K562 (cell line): ENCODE data around the gene SLC39A11. TPM values are rescaled to one million over a fixed set of nuclear protein-coding genes. Genes with fewer than 3 reads are reported as not detected.

Experiments
- ATAC-seq: fragments of 200-7000 bp; cut with Tn5 transposase; 3 replicates; pipeline ENCODE4 v1.9.1; 2020; ENCODE audit warnings: moderate library complexity
- BruUV-seq: library from RNA; stranded (reverse); fragments of 400-500 nt; replicated peaks from 2 replicates; lab custom pipeline; 2021; lab: Mats Ljungman, UMichigan
- CTCF ChIA-PET: fragments of 300-600 bp; formaldehyde crosslinking; extraction: SDS; loops from one replicate; lab custom pipeline; 2021; ENCODE audit warnings: low intra/inter-chr PET ratio; lab: Yijun Ruan, JAX
- POLR2A ChIA-PET: fragments of 300-600, 350-650 bp; sonication (Branson Sonifier 250); formaldehyde crosslinking; extraction: SDS; loops from one replicate; lab custom pipeline; 2021; ENCODE audit warnings: antibody characterized with exemption, inconsistent platforms; lab: Yijun Ruan, JAX
- DNase-seq, 4 experiments: peaks; one replicate each; pipeline versions ENCODE4 v3.0.0 to v3.0.0-alpha.2; 2011 to 2018; ENCODE audit warnings: low spot score in 3 of 4, mixed read lengths in 3 of 4; ENCODE audit errors: extremely low read depth in 1 of 4
- FAIRE-seq: peaks from 2 replicates; lab custom pipeline; 2011; peaks lifted over from hg19 to GRCh38; lab: Jason Lieb, UNC
- H2AFZ ChIP-seq: 2 replicates; pipeline ENCODE4 v1.6.0; 2011; ENCODE audit warnings: low read depth, low read length, control low read depth, inconsistent platforms
- H3K27ac ChIP-seq: fragments of 200-600 bp; 3 replicates; pipeline ENCODE4 v1.8.0; 2011; ENCODE audit warnings: low read depth, mild to moderate bottlenecking, control low read depth, inconsistent platforms, low read length, moderate library complexity, mixed read lengths; ENCODE audit errors: extremely low read depth
- H3K27me3 ChIP-seq, 2 experiments: fragments of 300-600 bp in 1 of 2; 2 replicates in 1 of 2; 3 replicates in 1 of 2; pipeline versions ENCODE4 v1.6.0 to v1.8.0; 2011; ENCODE audit warnings: inconsistent platforms in 2 of 2, low read length in 2 of 2, mild to moderate bottlenecking in 1 of 2, mixed read lengths in 1 of 2, moderate library complexity in 1 of 2; ENCODE audit not compliant: control insufficient read depth in 2 of 2, insufficient read depth in 2 of 2
- H3K36me3 ChIP-seq: fragments of 300-600 bp; 3 replicates; pipeline ENCODE4 v1.8.0; 2011; ENCODE audit warnings: mild to moderate bottlenecking, low read length, inconsistent platforms; ENCODE audit not compliant: control insufficient read depth, insufficient read depth
- H3K4me1 ChIP-seq, 2 experiments: fragments of 200-600 bp in 1 of 2; replicated peaks in 1 of 2; 2 replicates in 1 of 2; 3 replicates in 1 of 2; pipeline versions ENCODE4 v1.5.1 to v1.8.0; 2011; ENCODE audit warnings: inconsistent platforms in 2 of 2, low read length in 2 of 2, mild to moderate bottlenecking in 1 of 2, mixed read lengths in 1 of 2, moderate library complexity in 1 of 2; ENCODE audit not compliant: control insufficient read depth in 2 of 2, insufficient read depth in 2 of 2
- H3K4me2 ChIP-seq: 2 replicates; pipeline ENCODE4 v1.6.1; 2011; ENCODE audit warnings: low read length, control low read depth, inconsistent platforms, mixed read lengths; ENCODE audit not compliant: insufficient read depth
- H3K4me3 ChIP-seq: fragments of 200-600 bp; sonication (generic), shearing (Covaris generic); 2 replicates; pipeline ENCODE4 v1.5.1; 2016; ENCODE audit warnings: control low read depth, inconsistent platforms
- H3K79me2 ChIP-seq: fragments of 200-600 bp; 3 replicates; pipeline ENCODE4 v1.8.0; 2011; ENCODE audit warnings: low read length, inconsistent platforms; ENCODE audit not compliant: control insufficient read depth, insufficient read depth
- H3K9ac ChIP-seq, 2 experiments: 2 replicates each; pipeline versions ENCODE4 v1.6.0 to v1.6.1; 2011; ENCODE audit warnings: low read depth in 2 of 2, low read length in 2 of 2, control low read depth in 1 of 2, inconsistent platforms in 1 of 2, mild to moderate bottlenecking in 1 of 2, mixed read lengths in 1 of 2; ENCODE audit not compliant: insufficient read depth in 1 of 2
- H3K9me1 ChIP-seq: one replicate; pipeline ENCODE4 v1.6.0; 2011; ENCODE audit warnings: inconsistent platforms, mild to moderate bottlenecking, low read length, moderate library complexity; ENCODE audit not compliant: control insufficient read depth, insufficient read depth
- H3K9me3 ChIP-seq: replicated peaks from 2 replicates; pipeline ENCODE4 v1.5.1; 2011; ENCODE audit warnings: low read depth, low read length, inconsistent platforms; ENCODE audit not compliant: control insufficient read depth, insufficient read depth
- H4K20me1 ChIP-seq: replicated peaks from 2 replicates; pipeline ENCODE4 v1.6.1; 2011; ENCODE audit warnings: low read length, inconsistent platforms, mixed read lengths; ENCODE audit not compliant: control insufficient read depth, insufficient read depth
- FOSL1 ChIP-seq: fragments of 200-800 bp; sonication (Bioruptor generic); conservative IDR thresholded peaks from 2 replicates; pipeline ENCODE4 v1.6.1; 2016; ENCODE audit warnings: missing genetic modification characterization, missing compliant biosample characterization
- HNRNPL ChIP-seq: fragments of 200-400 bp; formaldehyde crosslinking; IDR thresholded peaks from 2 replicates; pipeline ENCODE4 v1.6.1; 2017; ENCODE audit warnings: low read depth, mild to moderate bottlenecking, low read length
- MAFF ChIP-seq: IDR thresholded peaks from 2 replicates; pipeline ENCODE4 v1.6.1; 2012; ENCODE audit warnings: low read length, improper control_type of control experiment
- PTBP1 ChIP-seq: fragments of 200-400 bp; formaldehyde crosslinking; IDR thresholded peaks from 2 replicates; pipeline ENCODE4 v1.6.1; 2017; ENCODE audit warnings: low read depth, low read length
- TRIM28 ChIP-seq: fragments of 450-650 bp; IDR thresholded peaks from 2 replicates; pipeline ENCODE4 v1.6.1; 2017
- ZNF354B ChIP-seq: fragments of 250-450 bp; sonication (Bioruptor Pico); IDR thresholded peaks from 2 replicates; pipeline ENCODE4 v1.4.0; 2020
- ZNF445 ChIP-seq: fragments of 250-450 bp; sonication (Bioruptor Pico); IDR thresholded peaks from 2 replicates; pipeline ENCODE4 v1.4.0; 2020; ENCODE audit warnings: low read depth, mild to moderate bottlenecking, moderate library complexity
- WGBS: fragments of 100-300 bp; shearing (Covaris generic); methylation state at CpG from one replicate; pipeline ENCODE4 v1.1.6; 2016; ENCODE audit warnings: low coverage, mixed read lengths; ENCODE audit not compliant: insufficient coverage; ENCODE audit errors: missing lambda C conversion rate; 5-methylcytosine and 5-hydroxymethylcytosine counted together
- in situ Hi-C: fragments of 300-500 bp; cut with MboI; formaldehyde crosslinking; loops from 4 replicates; pipeline ENCODE4 v1.15.0; 2018; ENCODE audit warnings: inconsistent platforms, mixed read lengths
- intact Hi-C: fragments of 100-400 bp; cut with micrococcal nuclease; formaldehyde crosslinking; loops from 2 replicates; pipeline ENCODE4 v1.14.2; 2022
- polyA plus RNA-seq, 8 experiments: library from polyadenylated mRNA; depleted of rRNA in 4 of 8; stranded (reverse) in 5 of 8; unstranded in 3 of 8; fragments of >200 nt; fragmentation: Nextera tagmentation in 2 of 8; fragmentation: Illumina TruSeq in 1 of 8; extraction: Ambion mirVana in 2 of 8; extraction: Trizol in 1 of 8; gene quantifications; 2 replicates each; pipeline versions ENCODE4 v1.2.1 to v1.2.3, GENCODE V29; 2011 to 2014; ENCODE audit warnings: inconsistent platforms in 1 of 8, missing spikeins in 1 of 8
- total RNA-seq, 7 experiments: library from RNA; depleted of rRNA in 6 of 7; stranded (reverse); fragments of >200 nt in 6 of 7; fragmentation: Illumina TruSeq in 2 of 7; extraction: Trizol in 2 of 7; gene quantifications; 2 replicates each; pipeline versions ENCODE4 v1.2.1 to v1.2.3, GENCODE V29; 2011 to 2021; ENCODE audit warnings: low replicate concordance in 1 of 7
- TF ChIP-seq, protein P1 (sequence below): sonication (generic); formaldehyde crosslinking; IDR thresholded peaks from 2 replicates; pipeline ENCODE4 v1.8.0; 2022; ENCODE audit warnings: mild to moderate bottlenecking, missing genetic modification reagents
- TF ChIP-seq, protein P2 (sequence below): IDR thresholded peaks from 2 replicates; pipeline ENCODE4 v1.6.1; 2012; ENCODE audit warnings: low read depth, low read length, improper control_type of control experiment, borderline replicate concordance
- TF ChIP-seq, protein P3 (sequence below): fragments of 450-650 bp; IDR thresholded peaks from 2 replicates; pipeline ENCODE4 v1.6.1; 2016; ENCODE audit warnings: missing biosample characterization, missing genetic modification characterization
- TF ChIP-seq, protein P4 (sequence below): fragments of 200-800 bp; sonication (Bioruptor generic); IDR thresholded peaks from 2 replicates; pipeline ENCODE4 v1.6.1; 2016; ENCODE audit warnings: missing genetic modification characterization, missing compliant biosample characterization
- TF ChIP-seq, protein P5 (sequence below): fragments of 450-650 bp; IDR thresholded peaks from 2 replicates; pipeline ENCODE4 v1.6.1; 2018; ENCODE audit warnings: mild to moderate bottlenecking, low read depth; ENCODE audit not compliant: partially characterized antibody

SLC39A11 gene
- total and polyA plus RNA-seq, 9 of the 15 experiments (the other 6 are each of a cell fraction or from before 2014, with no cell fraction given), result 10.5 to 26.4 (median 13.4) TPM

DNA sequence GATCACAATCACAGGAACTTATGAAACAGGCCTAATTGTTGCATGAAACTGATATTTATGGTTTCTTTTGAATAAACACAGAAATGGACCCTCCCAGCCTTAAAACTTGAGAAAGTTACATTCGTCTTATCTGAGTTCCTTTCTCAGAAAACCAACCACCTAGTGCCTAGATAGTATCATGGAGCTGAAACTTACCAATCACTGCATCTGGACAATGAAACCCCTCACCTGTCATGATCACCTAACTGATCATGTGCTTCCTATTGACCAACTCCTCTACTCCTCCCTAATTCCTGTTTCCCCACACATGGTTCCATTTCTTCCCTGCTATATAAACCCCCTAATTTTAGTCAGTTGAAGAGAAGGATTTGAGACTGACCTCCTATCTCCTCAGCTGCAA, 216.1 kb downstream of the SLC39A11 start:
- no peak overlapping the region for H3K4me2 ChIP-seq
- no peaks in the 10 kb centered on the region for H4K20me1 ChIP-seq
- ChIA-PET CTCF (no interaction called here), POLR2A (interaction anchor here (1.0 kb wide), 1 partner anchor 16 kb away, joined by 3 read pairs; no protein-coding TSS in a partner anchor)
- DNase-seq (no peak), FAIRE-seq (no peak), ATAC-seq (no peak)
- H2AFZ ChIP-seq, result no peak overlapping the region
- 31% methylated on average over 1 of the region's 1 CpG for WGBS
- no peak overlapping the region for H3K27ac ChIP-seq
- BruUV-seq, result no TSS peak
- no peak overlapping the region for H3K9ac ChIP-seq
- H3K9me1 ChIP-seq, result no peaks in the 10 kb centered on the region
- H3K27me3 ChIP-seq, result no peaks in the 10 kb centered on the region
- H3K9me3 ChIP-seq, result peaks cover 6% of the 10 kb centered on the region
- in situ Hi-C loops (no loop called here), intact Hi-C loops (no loop called here)
- no peaks in the 10 kb centered on the region for H3K79me2 ChIP-seq
- no peaks in the 10 kb centered on the region for H3K36me3 ChIP-seq
- H3K4me3 ChIP-seq, result no peak overlapping the region
- no peaks in the 10 kb centered on the region for H3K4me1 ChIP-seq
- TF ChIP-seq, protein P1, sequence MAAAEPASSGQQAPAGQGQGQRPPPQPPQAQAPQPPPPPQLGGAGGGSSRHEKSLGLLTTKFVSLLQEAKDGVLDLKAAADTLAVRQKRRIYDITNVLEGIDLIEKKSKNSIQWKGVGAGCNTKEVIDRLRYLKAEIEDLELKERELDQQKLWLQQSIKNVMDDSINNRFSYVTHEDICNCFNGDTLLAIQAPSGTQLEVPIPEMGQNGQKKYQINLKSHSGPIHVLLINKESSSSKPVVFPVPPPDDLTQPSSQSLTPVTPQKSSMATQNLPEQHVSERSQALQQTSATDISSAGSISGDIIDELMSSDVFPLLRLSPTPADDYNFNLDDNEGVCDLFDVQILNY (CRISPR knock-in tag), result no peak
- TF ChIP-seq, protein P2, sequence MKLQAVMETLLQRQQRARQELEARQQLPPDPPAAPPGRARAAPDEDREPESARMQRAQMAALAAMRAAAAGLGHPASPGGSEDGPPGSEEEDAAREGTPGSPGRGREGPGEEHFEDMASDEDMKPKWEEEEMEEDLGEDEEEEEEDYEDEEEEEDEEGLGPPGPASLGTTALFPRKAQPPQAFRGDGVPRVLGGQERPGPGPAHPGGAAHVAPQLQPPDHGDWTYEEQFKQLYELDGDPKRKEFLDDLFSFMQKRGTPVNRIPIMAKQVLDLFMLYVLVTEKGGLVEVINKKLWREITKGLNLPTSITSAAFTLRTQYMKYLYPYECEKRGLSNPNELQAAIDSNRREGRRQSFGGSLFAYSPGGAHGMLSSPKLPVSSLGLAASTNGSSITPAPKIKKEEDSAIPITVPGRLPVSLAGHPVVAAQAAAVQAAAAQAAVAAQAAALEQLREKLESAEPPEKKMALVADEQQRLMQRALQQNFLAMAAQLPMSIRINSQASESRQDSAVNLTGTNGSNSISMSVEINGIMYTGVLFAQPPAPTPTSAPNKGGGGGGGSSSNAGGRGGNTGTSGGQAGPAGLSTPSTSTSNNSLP, result no peak
- TF ChIP-seq ZNF445, result no peak
- TF ChIP-seq HNRNPL, result no peak
- TF ChIP-seq MAFF, result no peak
- TF ChIP-seq TRIM28, result peak; percentile 83; the same call in 1 of the 2 replicates
- TF ChIP-seq, protein P3, sequence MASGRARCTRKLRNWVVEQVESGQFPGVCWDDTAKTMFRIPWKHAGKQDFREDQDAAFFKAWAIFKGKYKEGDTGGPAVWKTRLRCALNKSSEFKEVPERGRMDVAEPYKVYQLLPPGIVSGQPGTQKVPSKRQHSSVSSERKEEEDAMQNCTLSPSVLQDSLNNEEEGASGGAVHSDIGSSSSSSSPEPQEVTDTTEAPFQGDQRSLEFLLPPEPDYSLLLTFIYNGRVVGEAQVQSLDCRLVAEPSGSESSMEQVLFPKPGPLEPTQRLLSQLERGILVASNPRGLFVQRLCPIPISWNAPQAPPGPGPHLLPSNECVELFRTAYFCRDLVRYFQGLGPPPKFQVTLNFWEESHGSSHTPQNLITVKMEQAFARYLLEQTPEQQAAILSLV, result no peak
- TF ChIP-seq, protein P4, sequence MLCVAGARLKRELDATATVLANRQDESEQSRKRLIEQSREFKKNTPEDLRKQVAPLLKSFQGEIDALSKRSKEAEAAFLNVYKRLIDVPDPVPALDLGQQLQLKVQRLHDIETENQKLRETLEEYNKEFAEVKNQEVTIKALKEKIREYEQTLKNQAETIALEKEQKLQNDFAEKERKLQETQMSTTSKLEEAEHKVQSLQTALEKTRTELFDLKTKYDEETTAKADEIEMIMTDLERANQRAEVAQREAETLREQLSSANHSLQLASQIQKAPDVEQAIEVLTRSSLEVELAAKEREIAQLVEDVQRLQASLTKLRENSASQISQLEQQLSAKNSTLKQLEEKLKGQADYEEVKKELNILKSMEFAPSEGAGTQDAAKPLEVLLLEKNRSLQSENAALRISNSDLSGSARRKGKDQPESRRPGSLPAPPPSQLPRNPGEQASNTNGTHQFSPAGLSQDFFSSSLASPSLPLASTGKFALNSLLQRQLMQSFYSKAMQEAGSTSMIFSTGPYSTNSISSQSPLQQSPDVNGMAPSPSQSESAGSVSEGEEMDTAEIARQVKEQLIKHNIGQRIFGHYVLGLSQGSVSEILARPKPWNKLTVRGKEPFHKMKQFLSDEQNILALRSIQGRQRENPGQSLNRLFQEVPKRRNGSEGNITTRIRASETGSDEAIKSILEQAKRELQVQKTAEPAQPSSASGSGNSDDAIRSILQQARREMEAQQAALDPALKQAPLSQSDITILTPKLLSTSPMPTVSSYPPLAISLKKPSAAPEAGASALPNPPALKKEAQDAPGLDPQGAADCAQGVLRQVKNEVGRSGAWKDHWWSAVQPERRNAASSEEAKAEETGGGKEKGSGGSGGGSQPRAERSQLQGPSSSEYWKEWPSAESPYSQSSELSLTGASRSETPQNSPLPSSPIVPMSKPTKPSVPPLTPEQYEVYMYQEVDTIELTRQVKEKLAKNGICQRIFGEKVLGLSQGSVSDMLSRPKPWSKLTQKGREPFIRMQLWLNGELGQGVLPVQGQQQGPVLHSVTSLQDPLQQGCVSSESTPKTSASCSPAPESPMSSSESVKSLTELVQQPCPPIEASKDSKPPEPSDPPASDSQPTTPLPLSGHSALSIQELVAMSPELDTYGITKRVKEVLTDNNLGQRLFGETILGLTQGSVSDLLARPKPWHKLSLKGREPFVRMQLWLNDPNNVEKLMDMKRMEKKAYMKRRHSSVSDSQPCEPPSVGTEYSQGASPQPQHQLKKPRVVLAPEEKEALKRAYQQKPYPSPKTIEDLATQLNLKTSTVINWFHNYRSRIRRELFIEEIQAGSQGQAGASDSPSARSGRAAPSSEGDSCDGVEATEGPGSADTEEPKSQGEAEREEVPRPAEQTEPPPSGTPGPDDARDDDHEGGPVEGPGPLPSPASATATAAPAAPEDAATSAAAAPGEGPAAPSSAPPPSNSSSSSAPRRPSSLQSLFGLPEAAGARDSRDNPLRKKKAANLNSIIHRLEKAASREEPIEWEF, result no peak
- TF ChIP-seq PTBP1, result no peak
- TF ChIP-seq, protein P5, sequence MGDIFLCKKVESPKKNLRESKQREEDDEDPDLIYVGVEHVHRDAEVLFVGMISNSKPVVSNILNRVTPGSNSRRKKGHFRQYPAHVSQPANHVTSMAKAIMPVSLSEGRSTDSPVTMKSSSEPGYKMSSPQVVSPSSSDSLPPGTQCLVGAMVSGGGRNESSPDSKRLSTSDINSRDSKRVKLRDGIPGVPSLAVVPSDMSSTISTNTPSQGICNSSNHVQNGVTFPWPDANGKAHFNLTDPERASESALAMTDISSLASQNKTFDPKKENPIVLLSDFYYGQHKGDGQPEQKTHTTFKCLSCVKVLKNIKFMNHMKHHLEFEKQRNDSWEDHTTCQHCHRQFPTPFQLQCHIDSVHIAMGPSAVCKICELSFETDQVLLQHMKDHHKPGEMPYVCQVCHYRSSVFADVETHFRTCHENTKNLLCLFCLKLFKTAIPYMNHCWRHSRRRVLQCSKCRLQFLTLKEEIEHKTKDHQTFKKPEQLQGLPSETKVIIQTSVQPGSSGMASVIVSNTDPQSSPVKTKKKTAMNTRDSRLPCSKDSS, result peak; percentile 76
- TF ChIP-seq FOSL1 (tag), result no peak
- TF ChIP-seq ZNF354B (CRISPR knock-in tag), result no peak
